Mesendoderm (in vitro differentiated cells): ENCODE results near the gene PROP1.
A peak's percentile ranks its signal among the peaks of the same experiment; 100 is the strongest.
"Not testable (repeated sequence)": the region's sequence is repeated elsewhere in the genome, so short reads cannot be mapped to it uniquely, and the experiment has no call there.

Experiments used
- DNase-seq: peaks from one replicate; pipeline ENCODE4 v3.0.0; 2013
- H2AK5ac ChIP-seq: 2 replicates; pipeline ENCODE4 v1.6.1; 2013; ENCODE audit warnings: low read length, inconsistent platforms
- H2BK120ac ChIP-seq: 2 replicates; pipeline ENCODE4 v1.6.1; 2013; ENCODE audit warnings: low read depth, mild to moderate bottlenecking, low read length, moderate library complexity, mixed read lengths
- H2BK15ac ChIP-seq: replicated peaks from 2 replicates; pipeline ENCODE4 v1.6.1; 2013; ENCODE audit warnings: low read depth, mild to moderate bottlenecking, moderate library complexity
- H2BK5ac ChIP-seq: 2 replicates; pipeline ENCODE4 v1.6.1; 2013; ENCODE audit warnings: low read length, inconsistent platforms
- H3K18ac ChIP-seq: 2 replicates; pipeline ENCODE4 v1.6.1; 2013; ENCODE audit warnings: mild to moderate bottlenecking, low read length, mixed read lengths
- H3K23ac ChIP-seq: one replicate; pipeline ENCODE4 v1.6.1; 2013; ENCODE audit warnings: low read length
- H3K27ac ChIP-seq: 2 replicates; pipeline ENCODE4 v1.5.1; 2013; ENCODE audit warnings: low read depth, mild to moderate bottlenecking, inconsistent platforms, low read length, moderate library complexity
- H3K27me3 ChIP-seq: 2 replicates; pipeline ENCODE4 v1.6.1; 2013; ENCODE audit warnings: low read length, control low read depth, mild to moderate bottlenecking, inconsistent platforms; ENCODE audit not compliant: insufficient read depth, poor library complexity
- H3K36me3 ChIP-seq: 2 replicates; pipeline ENCODE4 v1.6.1; 2013; ENCODE audit warnings: low read length, inconsistent platforms; ENCODE audit not compliant: control insufficient read depth, insufficient read depth
- H3K4ac ChIP-seq: one replicate; pipeline ENCODE4 v1.6.1; 2013; ENCODE audit warnings: low read depth, mild to moderate bottlenecking, low read length, moderate library complexity
- H3K4me1 ChIP-seq: 2 replicates; pipeline ENCODE4 v1.6.1; 2013; ENCODE audit warnings: low read depth, low read length, inconsistent platforms; ENCODE audit not compliant: control insufficient read depth
- H3K4me2 ChIP-seq: 2 replicates; pipeline ENCODE4 v1.6.1; 2013; ENCODE audit warnings: low read length
- H3K4me3 ChIP-seq: 2 replicates; pipeline ENCODE4 v1.5.1; 2013; ENCODE audit warnings: mild to moderate bottlenecking, low read length
- H3K56ac ChIP-seq: one replicate; pipeline ENCODE4 v1.6.1; 2013; ENCODE audit warnings: low read length
- H3K79me1 ChIP-seq: 2 replicates; pipeline ENCODE4 v1.6.1; 2013; ENCODE audit warnings: low read length, inconsistent platforms
- H3K79me2 ChIP-seq: 2 replicates; pipeline ENCODE4 v1.6.1; 2013; ENCODE audit warnings: mild to moderate bottlenecking, low read length; ENCODE audit not compliant: control insufficient read depth, insufficient read depth
- H3K9ac ChIP-seq: 2 replicates; pipeline ENCODE4 v1.6.1; 2013; ENCODE audit warnings: low read length, inconsistent platforms
- H4K5ac ChIP-seq: one replicate; pipeline ENCODE4 v1.6.1; 2013; ENCODE audit warnings: low read length
- H4K8ac ChIP-seq: one replicate; pipeline ENCODE4 v1.6.1; 2013; ENCODE audit warnings: low read depth, mild to moderate bottlenecking, control low read depth, low read length, moderate library complexity
- WGBS: extraction: QIAGEN DNeasy Blood & Tissue Kit; methylation state at CpG from one replicate; pipeline ENCODE4 v1.1.7; 2013; ENCODE audit warnings: low lambda C conversion rate, missing lambda C conversion rate; ENCODE audit not compliant: insufficient coverage; ENCODE audit errors: extremely low coverage; 5-methylcytosine and 5-hydroxymethylcytosine counted together

Gene PROP1

GRCh38 chr5:177981296-177982071, 14.6 kb downstream of the PROP1 start:
- no peak overlapping the region for H3K4me3 ChIP-seq
- no peaks in the 10 kb centered on the region for H3K36me3 ChIP-seq
- no peak overlapping the region for H3K18ac ChIP-seq
- H3K79me1 ChIP-seq = no peaks in the 10 kb centered on the region
- no peak overlapping the region for H3K4me2 ChIP-seq
- H3K9ac ChIP-seq = no peak overlapping the region
- no peak overlapping the region for H3K27ac ChIP-seq
- H2BK15ac ChIP-seq = no peak overlapping the region
- no CpG with 5 or more reads among the region's 26 CpGs for WGBS
- H3K79me2 ChIP-seq = no peaks in the 10 kb centered on the region
- H3K27me3 ChIP-seq = no peaks in the 10 kb centered on the region
- no peaks in the 10 kb centered on the region for H3K4me1 ChIP-seq
- no peak overlapping the region for H3K56ac ChIP-seq
- no peak overlapping the region for H3K4ac ChIP-seq
- no peak overlapping the region for H2AK5ac ChIP-seq
- H4K5ac ChIP-seq = no peak overlapping the region
- H2BK120ac ChIP-seq = no peak overlapping the region
- H2BK5ac ChIP-seq = no peak overlapping the region
- H4K8ac ChIP-seq = no peak overlapping the region
- H3K23ac ChIP-seq = no peak overlapping the region
- no peak for DNase-seq

GRCh38 chr5:177980743-177981151, 15.3 kb downstream of the PROP1 start:
- no peak overlapping the region for H3K4me3 ChIP-seq
- no peak overlapping the region for H3K4ac ChIP-seq
- no peaks in the 10 kb centered on the region for H3K36me3 ChIP-seq
- H3K9ac ChIP-seq = no peak overlapping the region
- no peak overlapping the region for H3K23ac ChIP-seq
- H3K4me2 ChIP-seq = no peak overlapping the region
- no peak overlapping the region for H3K27ac ChIP-seq
- H3K4me1 ChIP-seq = no peaks in the 10 kb centered on the region
- peak; percentile 38 for DNase-seq
- no peaks in the 10 kb centered on the region for H3K79me1 ChIP-seq
- H3K79me2 ChIP-seq = no peaks in the 10 kb centered on the region
- no peak overlapping the region for H3K18ac ChIP-seq
- no CpG with 5 or more reads among the region's 10 CpGs for WGBS
- H2BK120ac ChIP-seq = no peak overlapping the region
- H3K56ac ChIP-seq = no peak overlapping the region
- H4K5ac ChIP-seq = no peak overlapping the region
- H2BK15ac ChIP-seq = no peak overlapping the region
- no peak overlapping the region for H2BK5ac ChIP-seq
- H4K8ac ChIP-seq = no peak overlapping the region
- H2AK5ac ChIP-seq = no peak overlapping the region
- no peaks in the 10 kb centered on the region for H3K27me3 ChIP-seq

GRCh38 chr5:177977600-177977999, 18.4 kb downstream of the PROP1 start:
- not testable (repeated sequence) for H3K4ac ChIP-seq, H3K79me2 ChIP-seq, H3K27me3 ChIP-seq, H3K79me1 ChIP-seq, H2BK120ac ChIP-seq, H3K23ac ChIP-seq, H4K5ac ChIP-seq, H3K56ac ChIP-seq, H3K4me1 ChIP-seq, H2BK5ac ChIP-seq, DNase-seq, H3K18ac ChIP-seq, H2BK15ac ChIP-seq, H2AK5ac ChIP-seq, H3K4me2 ChIP-seq, H3K4me3 ChIP-seq, H3K27ac ChIP-seq, H3K9ac ChIP-seq, H4K8ac ChIP-seq, H3K36me3 ChIP-seq
- WGBS = no CpG with 5 or more reads among the region's 8 CpGs

DNA sequence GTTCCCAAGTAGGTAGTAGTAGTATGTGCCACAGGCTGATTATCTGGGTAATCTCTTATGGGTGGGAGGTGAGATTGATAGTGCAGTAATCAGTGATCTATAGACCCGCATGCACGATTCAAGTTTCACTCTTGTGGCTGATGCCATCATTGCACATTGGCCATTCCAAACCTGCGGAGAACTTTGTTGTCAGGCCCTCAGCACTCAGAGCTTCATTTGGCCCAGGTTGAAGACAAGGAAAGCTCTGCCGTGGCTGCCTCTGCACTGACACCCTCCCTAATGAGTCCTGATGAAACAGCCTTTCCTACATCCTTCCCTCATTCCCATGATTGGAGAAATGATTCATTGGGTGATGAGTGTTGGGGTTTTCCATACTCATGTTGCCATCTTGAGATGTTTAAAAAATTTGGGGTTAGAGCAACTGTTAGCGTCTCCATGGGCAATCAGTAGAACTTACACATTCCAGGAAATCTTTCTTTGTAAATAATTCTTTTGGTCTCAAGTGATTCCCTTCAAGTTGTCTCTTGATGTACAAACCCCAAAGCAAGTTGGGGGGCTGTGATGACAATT, 22.9 kb downstream of the PROP1 start:
- Histone ChIP-seq H3K27me3 (no peaks in the 10 kb centered on the region), H3K18ac (no peak overlapping the region), H3K4ac (no peak overlapping the region), H2BK5ac (no peak overlapping the region), H4K8ac (no peak overlapping the region), H3K79me2 (no peaks in the 10 kb centered on the region), H2AK5ac (no peak overlapping the region), H3K56ac (no peak overlapping the region), H3K23ac (no peak overlapping the region), H3K36me3 (no peaks in the 10 kb centered on the region), H4K5ac (no peak overlapping the region), H2BK15ac (no peak overlapping the region), H3K4me1 (no peaks in the 10 kb centered on the region), H3K27ac (no peak overlapping the region), H2BK120ac (no peak overlapping the region), H3K4me3 (no peak overlapping the region), H3K4me2 (no peak overlapping the region), H3K9ac (no peak overlapping the region), H3K79me1 (no peaks in the 10 kb centered on the region)
- no peak for DNase-seq
- WGBS = no CpG with 5 or more reads among the region's 5 CpGs

DNA sequence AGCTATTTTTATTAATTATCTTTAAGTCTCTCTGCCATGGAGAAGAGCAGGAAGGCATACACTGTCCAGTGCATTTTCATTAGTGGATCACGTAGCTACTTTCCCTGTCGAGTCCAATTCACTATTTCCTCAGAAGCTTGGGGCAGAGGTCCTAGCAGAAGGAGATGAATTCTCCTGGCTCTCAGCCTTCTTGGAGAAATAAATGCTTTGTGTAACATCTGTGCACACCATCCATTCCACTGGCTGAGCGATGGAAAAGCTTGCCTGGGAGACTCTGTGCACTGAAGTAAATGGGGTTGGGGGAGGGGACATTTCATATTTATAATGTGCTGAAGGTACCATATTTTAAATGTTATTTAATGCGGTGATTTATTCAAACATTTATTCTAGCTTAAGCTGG, 23.4 kb downstream of the PROP1 start:
- Histone ChIP-seq H2BK5ac (no peak overlapping the region), H2AK5ac (no peak overlapping the region), H3K9ac (no peak overlapping the region), H3K23ac (no peak overlapping the region), H3K79me2 (no peaks in the 10 kb centered on the region), H2BK120ac (no peak overlapping the region), H3K4me3 (no peak overlapping the region), H3K4me2 (no peak overlapping the region), H3K79me1 (no peaks in the 10 kb centered on the region), H3K4me1 (no peaks in the 10 kb centered on the region), H3K18ac (no peak overlapping the region), H3K56ac (no peak overlapping the region), H4K8ac (no peak overlapping the region), H3K4ac (no peak overlapping the region), H3K36me3 (no peaks in the 10 kb centered on the region), H3K27ac (no peak overlapping the region), H3K27me3 (no peaks in the 10 kb centered on the region), H2BK15ac (no peak overlapping the region), H4K5ac (no peak overlapping the region)
- no CpG with 5 or more reads among the region's 4 CpGs for WGBS
- no peak for DNase-seq

DNA sequence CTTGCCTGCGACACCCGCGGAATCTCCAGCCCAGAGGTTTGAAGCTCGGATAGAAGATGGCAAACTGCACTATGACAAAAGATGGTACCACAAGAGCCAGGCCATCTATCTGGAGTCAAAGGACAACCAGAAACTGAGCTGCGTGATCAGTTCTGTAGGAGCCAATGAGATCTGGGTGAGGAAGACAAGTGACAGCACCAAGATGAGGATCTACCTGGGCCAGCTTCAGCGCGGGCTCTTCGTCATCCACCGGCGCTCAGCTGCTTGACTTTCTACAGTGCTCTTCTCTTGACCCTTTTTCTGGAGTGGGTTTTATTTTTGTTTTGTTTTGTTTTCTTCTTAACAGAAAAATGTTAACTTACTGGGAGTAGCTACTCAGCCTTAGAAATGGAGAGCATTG, 24.0 kb downstream of the PROP1 start:
- not testable (repeated sequence) for H3K18ac ChIP-seq, H2BK15ac ChIP-seq, H2AK5ac ChIP-seq, H2BK120ac ChIP-seq, H3K79me1 ChIP-seq, H4K5ac ChIP-seq, H3K4me1 ChIP-seq, H3K36me3 ChIP-seq, H3K56ac ChIP-seq, H3K4me2 ChIP-seq, H3K27ac ChIP-seq, DNase-seq, H3K4ac ChIP-seq, H2BK5ac ChIP-seq, H3K4me3 ChIP-seq, H3K9ac ChIP-seq, H4K8ac ChIP-seq, H3K23ac ChIP-seq, H3K27me3 ChIP-seq, H3K79me2 ChIP-seq
- no CpG with 5 or more reads among the region's 10 CpGs for WGBS
